Measurements from ENCODE around the gene ATP2B3. TPM values are rescaled to one million over a fixed set of nuclear protein-coding genes. Genes with fewer than 3 reads are reported as not detected.

The ATP2B3 gene
- total RNA-seq, 1 experiment from 2014 or later, result 0.35 TPM

GRCh38 chrX:153495903-153496589 lies 21.4 kb upstream of the ATP2B3 start:
- Histone ChIP-seq H3K79me2 (ENCODE audit: insufficient read depth, low read length) (no peaks in the 10 kb centered on the region), H3K18ac (ENCODE audit: insufficient read length, low read depth, low read length) (no peak overlapping the region), H2BK20ac (ENCODE audit: low read depth, low read length, poor library complexity, severe bottlenecking) (no peak overlapping the region), H3K27me3 (ENCODE audit: insufficient read depth, low read length) (no peaks in the 10 kb centered on the region), H4K8ac (replicated peaks; ENCODE audit: insufficient read length, low read depth, low read length) (no peak overlapping the region), H2BK5ac (ENCODE audit: insufficient read length, low read length) (no peak overlapping the region), H3K9ac (ENCODE audit: extremely low read depth, insufficient read length, low read length) (no peak overlapping the region), H3K56ac (ENCODE audit: insufficient read length, low read depth, low read length) (no peak overlapping the region), H2BK120ac (ENCODE audit: low read depth, low read length, poor library complexity, severe bottlenecking) (no peak overlapping the region), H4K91ac (ENCODE audit: insufficient read length, low read depth, low read length) (no peak overlapping the region), H3K79me1 (ENCODE audit: insufficient read depth, low read depth, low read length, poor library complexity, severe bottlenecking) (no peaks in the 10 kb centered on the region), H2AK5ac (ENCODE audit: insufficient read length, low read length) (no peak overlapping the region), H3K14ac (ENCODE audit: insufficient read depth, low read length) (no peak overlapping the region), H2BK12ac (ENCODE audit: insufficient read length, low read depth, low read length) (no peak overlapping the region), H3K4me2 (ENCODE audit: insufficient read depth, insufficient read length, low read length) (no peak overlapping the region), H2BK15ac (ENCODE audit: low read depth, low read length) (no peak overlapping the region), H2AFZ (ENCODE audit: low read length) (no peak overlapping the region), H4K5ac (ENCODE audit: insufficient read length, low read depth, low read length) (no peak overlapping the region), H3K9me3 (ENCODE audit: control insufficient read depth, low read depth, low read length) (peaks cover 25% of the 10 kb centered on the region), H3K4ac (ENCODE audit: low read depth, low read length) (no peak overlapping the region), H4K20me1 (ENCODE audit: control insufficient read depth, insufficient read depth, insufficient read length) (no peaks in the 10 kb centered on the region), H3K23me2 (ENCODE audit: insufficient read length, low read depth, low read length, poor library complexity, severe bottlenecking) (no peaks in the 10 kb centered on the region), H3K23ac (ENCODE audit: insufficient read length, low read depth, low read length) (no peak overlapping the region), H3K4me1 (ENCODE audit: insufficient read depth, low read length) (no peaks in the 10 kb centered on the region), H3T11ph (ENCODE audit: low read length) (no peak overlapping the region), H3K27ac (ENCODE audit: insufficient read length, low read depth, low read length) (no peak overlapping the region)
- no peak overlapping the region for H3K27ac Mint-ChIP-seq
- TF ChIP-seq CTCF (conservative IDR thresholded peaks at IDR 0.05), result no peak
- peaks cover 6 to 7% (median 7%) of the 10 kb centered on the region in 3 experiments; a peak in 5 of 7 replicates for H3K36me3 Mint-ChIP-seq (ENCODE audit: insufficient read depth in 1 of 3, low read depth in 3 of 3)
- H3K4me1 Mint-ChIP-seq, result peaks cover 0 to 5% of the 10 kb centered on the region in 2 experiments; a peak in 2 of 4 replicates
- H3K9me3 Mint-ChIP-seq, result peaks cover 46 to 60% of the 10 kb centered on the region in 2 experiments
- no peak for DNase-seq
- no CpG with 5 or more reads among the region's 18 CpGs for WGBS (ENCODE audit: extremely low coverage, insufficient read length, low lambda C conversion rate)
- no peak overlapping the region for H3K4me3 Mint-ChIP-seq
- H3K27me3 Mint-ChIP-seq (ENCODE audit: low read depth), result peaks cover 12% of the 10 kb centered on the region

Measured in H9 (cell line).